Naive thymus-derived CD4-positive, alpha-beta T cell (primary cell): ENCODE data around the gene CXCL8. TPM values are rescaled to one million over a fixed set of nuclear protein-coding genes. Genes with fewer than 3 reads are reported as not detected.

ENCODE experiments used
- ATAC-seq: fragments of 150-1000 bp; cut with Tn5 transposase; 2 replicates; pipeline ENCODE4 v1.10.0; 2021; ENCODE audit warnings: mild to moderate bottlenecking, moderate library complexity
- CTCF ChIA-PET: fragments of 350-600 bp; sonication (Branson Sonifier 250); formaldehyde crosslinking; loops from one replicate; lab custom pipeline; 2021; ENCODE audit warnings: antibody characterized with exemption; lab: Charles Lee
- POLR2A ChIA-PET: fragments of 350-600 bp; sonication (Branson Sonifier 250); formaldehyde crosslinking; loops from one replicate; lab custom pipeline; 2021; ENCODE audit warnings: antibody characterized with exemption, inconsistent platforms; lab: Charles Lee
- DNase-seq, 9 donors: peaks; one replicate each; pipeline versions ENCODE4 v3.0.0 to v3.0.0-alpha.2; 2020 to 2022; ENCODE audit warnings: mixed read lengths in 1 of 9
- H3K27ac ChIP-seq: one replicate; pipeline ENCODE4 v1.7.0; 2013; ENCODE audit warnings: mild to moderate bottlenecking, low read depth, low read length, moderate library complexity
- H3K27me3 ChIP-seq, 2 donors: one replicate each; pipeline ENCODE4 v1.7.0; 2013; ENCODE audit warnings: low read length in 2 of 2, mild to moderate bottlenecking in 2 of 2, moderate library complexity in 2 of 2; ENCODE audit not compliant: control insufficient read depth in 2 of 2, insufficient read depth in 2 of 2
- H3K36me3 ChIP-seq, 3 experiments: 1 replicate in 2 of 3; 2 replicates in 1 of 3; pipeline ENCODE4 v1.7.0; 2013; ENCODE audit warnings: low read length in 3 of 3, mild to moderate bottlenecking in 3 of 3, moderate library complexity in 1 of 3; ENCODE audit not compliant: insufficient read depth in 3 of 3, control insufficient read depth in 2 of 3
- H3K4me1 ChIP-seq, 2 donors: one replicate each; pipeline ENCODE4 v1.7.0; 2013; ENCODE audit warnings: low read length in 2 of 2, mild to moderate bottlenecking in 2 of 2, moderate library complexity in 1 of 2; ENCODE audit not compliant: control insufficient read depth in 2 of 2, insufficient read depth in 2 of 2
- H3K4me3 ChIP-seq: 2 replicates; pipeline ENCODE4 v1.7.0; 2013; ENCODE audit warnings: mild to moderate bottlenecking, low read length
- H3K9me3 ChIP-seq, 3 experiments: 1 replicate in 2 of 3; 2 replicates in 1 of 3; pipeline ENCODE4 v1.7.0; 2013; ENCODE audit warnings: low read length in 3 of 3; ENCODE audit not compliant: control insufficient read depth in 2 of 3
- H3K27ac Mint-ChIP-seq, 9 donors: one replicate each; pipeline ENCODE4 v1.8.0; 2020 to 2022; ENCODE audit warnings: mixed read lengths in 9 of 9, mild to moderate bottlenecking in 8 of 9, moderate library complexity in 5 of 9, inconsistent platforms in 2 of 9
- H3K27me3 Mint-ChIP-seq, 5 donors: one replicate each; pipeline ENCODE4 v1.8.0; 2021 to 2022; ENCODE audit warnings: mixed read lengths in 5 of 5, mild to moderate bottlenecking in 1 of 5
- H3K36me3 Mint-ChIP-seq, 5 donors: one replicate each; pipeline ENCODE4 v1.8.0; 2020 to 2022; ENCODE audit warnings: mixed read lengths in 5 of 5, mild to moderate bottlenecking in 3 of 5, inconsistent platforms in 1 of 5
- H3K4me1 Mint-ChIP-seq, 7 donors: one replicate each; pipeline ENCODE4 v1.8.0; 2020 to 2022; ENCODE audit warnings: mixed read lengths in 7 of 7, mild to moderate bottlenecking in 3 of 7, inconsistent platforms in 1 of 7
- H3K4me3 Mint-ChIP-seq, 10 donors: one replicate each; pipeline ENCODE4 v1.8.0; 2020 to 2022; ENCODE audit warnings: mild to moderate bottlenecking in 10 of 10, mixed read lengths in 10 of 10, moderate library complexity in 6 of 10, inconsistent platforms in 2 of 10
- H3K9me3 Mint-ChIP-seq, 11 donors: one replicate each; pipeline ENCODE4 v1.8.0; 2020 to 2022; ENCODE audit warnings: mixed read lengths in 11 of 11, mild to moderate bottlenecking in 4 of 11, inconsistent platforms in 1 of 11, moderate library complexity in 1 of 11
- intact Hi-C, 2 donors: fragments of 100-400 bp; cut with micrococcal nuclease; formaldehyde crosslinking; loops; one replicate each; pipeline ENCODE4 v1.15.1; 2023
- polyA plus RNA-seq, 2 donors: library from polyadenylated mRNA; unstranded; fragments of 300-500 nt; fragmentation: Illumina TruSeq; gene quantifications; one replicate each; pipeline ENCODE4 v1.2.3, GENCODE V29; 2021
- total RNA-seq, 6 experiments: library from RNA in 5 of 6; stranded (reverse) in 5 of 6; gene quantifications; 1 replicate in 5 of 6; 2 replicates in 1 of 6; pipeline ENCODE4 v1.2.3 and lab custom pipeline; 2021 to 2026

Gene CXCL8
- total and polyA plus RNA-seq, 7 experiments from 2014 or later, result 0.20 to 501 (median 3.6) TPM; not detected in 1

- H3K36me3 ChIP-seq, result no peaks in the 10 kb centered on the region
- H3K36me3 Mint-ChIP-seq, result no peaks in the 10 kb centered on the region
- ATAC-seq (no peak), DNase-seq (no peak)
- intact Hi-C loops, result no loop called here
- CTCF ChIA-PET, result no interaction called here
- no peak overlapping the region for H3K4me3 Mint-ChIP-seq
- H3K4me1 Mint-ChIP-seq, result peaks cover 0 to 3% (median 0%) of the 10 kb centered on the region in 7 donors
- no peak overlapping the region for H3K27ac ChIP-seq
- H3K9me3 Mint-ChIP-seq, result peaks cover 0 to 4% (median 0%) of the 10 kb centered on the region in 11 donors
- POLR2A ChIA-PET, result no interaction called here
- no peak overlapping the region for H3K4me3 ChIP-seq
- H3K9me3 ChIP-seq, result no peaks in the 10 kb centered on the region
- peaks cover 0 to 8% (median 0%) of the 10 kb centered on the region in 5 donors for H3K27me3 Mint-ChIP-seq
- H3K27me3 ChIP-seq, result no peaks in the 10 kb centered on the region
- H3K27ac Mint-ChIP-seq, result no peak overlapping the region
- no peaks in the 10 kb centered on the region for H3K4me1 ChIP-seq
Observed at GRCh38 chr4:73701116-73701515, 39.3 kb upstream of the CXCL8 start.

- Histone ChIP-seq H3K27ac (no peak overlapping the region), H3K9me3 (no peaks in the 10 kb centered on the region), H3K4me1 (no peaks in the 10 kb centered on the region), H3K4me3 (no peak overlapping the region), H3K27me3 (no peaks in the 10 kb centered on the region), H3K36me3 (no peaks in the 10 kb centered on the region)
- no peak overlapping the region for H3K4me3 Mint-ChIP-seq
- H3K36me3 Mint-ChIP-seq, result no peaks in the 10 kb centered on the region
- intact Hi-C loops, result no loop called here
- CTCF ChIA-PET, result no interaction called here
- POLR2A ChIA-PET, result no interaction called here
- peaks cover 0 to 4% (median 0%) of the 10 kb centered on the region in 11 donors for H3K9me3 Mint-ChIP-seq
- H3K27me3 Mint-ChIP-seq, result peaks cover 0 to 8% (median 0%) of the 10 kb centered on the region in 5 donors
- no peak overlapping the region for H3K27ac Mint-ChIP-seq
- DNase-seq (no peak), ATAC-seq (no peak)
- peaks cover 0 to 9% (median 0%) of the 10 kb centered on the region in 7 donors for H3K4me1 Mint-ChIP-seq
Observed at GRCh38 chr4:73702796-73703287, 37.5 kb upstream of the CXCL8 start.

DNA sequence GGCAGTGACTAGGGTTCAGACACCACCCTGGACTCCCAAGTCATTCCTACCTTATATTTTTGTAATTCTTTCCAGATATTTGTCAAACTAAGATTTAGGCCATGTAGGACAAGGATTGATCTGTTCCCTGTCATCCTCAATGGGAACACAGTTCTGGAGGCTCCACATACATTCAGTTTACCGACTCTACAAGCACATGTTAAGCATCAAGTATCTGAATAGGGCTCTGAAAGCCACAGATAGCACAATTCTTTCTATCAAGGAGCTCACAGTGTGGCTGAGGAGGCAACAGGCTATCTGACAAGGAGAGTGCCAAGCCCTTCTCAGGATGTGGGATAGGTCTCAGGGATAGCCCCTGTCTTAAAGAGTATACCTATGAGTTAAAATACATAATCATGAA, 37.0 kb upstream of the CXCL8 start:
- intact Hi-C loops, result no loop called here
- POLR2A ChIA-PET, result no interaction called here
- H3K36me3 ChIP-seq, result no peaks in the 10 kb centered on the region

GRCh38 chr4:73704314-73705055, 35.9 kb upstream of the CXCL8 start:
- ChIA-PET POLR2A (no interaction called here), CTCF (no interaction called here)
- Mint-ChIP-seq H3K9me3 (peaks cover 0 to 4% (median 0%) of the 10 kb centered on the region in 11 donors), H3K27ac (no peak overlapping the region), H3K4me3 (no peak overlapping the region), H3K36me3 (peaks cover 0 to 1% (median 0%) of the 10 kb centered on the region in 5 donors), H3K27me3 (peaks cover 0 to 8% (median under 1%) of the 10 kb centered on the region in 5 donors), H3K4me1 (peaks cover 0 to 14% (median 0%) of the 10 kb centered on the region in 7 donors)
- intact Hi-C loops, result no loop called here
- Histone ChIP-seq H3K4me3 (no peak overlapping the region), H3K27ac (no peak overlapping the region), H3K36me3 (no peaks in the 10 kb centered on the region), H3K27me3 (no peaks in the 10 kb centered on the region), H3K9me3 (no peaks in the 10 kb centered on the region), H3K4me1 (no peaks in the 10 kb centered on the region)
- DNase-seq (no peak), ATAC-seq (peak; percentile 89)

More for the DNA sequence above, 37.0 kb upstream of the CXCL8 start:
- Mint-ChIP-seq H3K27me3 (peaks cover 0 to 8% (median 0%) of the 10 kb centered on the region in 5 donors), H3K9me3 (peaks cover 0 to 4% (median 0%) of the 10 kb centered on the region in 11 donors), H3K4me3 (no peak overlapping the region), H3K4me1 (peaks cover 0 to 11% (median 0%) of the 10 kb centered on the region in 7 donors), H3K36me3 (no peaks in the 10 kb centered on the region), H3K27ac (no peak overlapping the region)
- H3K27ac ChIP-seq, result no peak overlapping the region
- H3K4me3 ChIP-seq, result no peak overlapping the region
- H3K27me3 ChIP-seq, result no peaks in the 10 kb centered on the region
- ATAC-seq, result no peak
- no peaks in the 10 kb centered on the region for H3K4me1 ChIP-seq
- CTCF ChIA-PET, result no interaction called here
- DNase-seq, result no peak
- H3K9me3 ChIP-seq, result no peaks in the 10 kb centered on the region

GRCh38 chr4:73705056-73705432, 35.3 kb upstream of the CXCL8 start:
- Mint-ChIP-seq H3K36me3 (peaks cover 0 to 2% (median 0%) of the 10 kb centered on the region in 5 donors), H3K4me1 (peaks cover 0 to 17% (median 0%) of the 10 kb centered on the region in 7 donors), H3K27me3 (peaks cover 0 to 8% (median 0%) of the 10 kb centered on the region in 5 donors), H3K27ac (no peak overlapping the region), H3K4me3 (no peak overlapping the region), H3K9me3 (peaks cover 0 to 4% (median 0%) of the 10 kb centered on the region in 11 donors)
- Histone ChIP-seq H3K4me3 (no peak overlapping the region), H3K27me3 (no peaks in the 10 kb centered on the region), H3K4me1 (no peaks in the 10 kb centered on the region), H3K36me3 (no peaks in the 10 kb centered on the region), H3K27ac (no peak overlapping the region), H3K9me3 (no peaks in the 10 kb centered on the region)
- CTCF ChIA-PET, result no interaction called here
- intact Hi-C loops, result no loop called here
- ATAC-seq (no peak), DNase-seq (no peak)
- POLR2A ChIA-PET, result no interaction called here

- H3K27ac Mint-ChIP-seq, result no peak overlapping the region
- H3K4me1 Mint-ChIP-seq, result peaks cover 0 to 17% (median 0%) of the 10 kb centered on the region in 7 donors
- no peak overlapping the region for H3K4me3 Mint-ChIP-seq
- H3K27me3 Mint-ChIP-seq, result peaks cover 0 to 8% (median 0%) of the 10 kb centered on the region in 5 donors
- no peak overlapping the region for H3K27ac ChIP-seq
- ATAC-seq (no peak), DNase-seq (no peak)
- no peak overlapping the region for H3K4me3 ChIP-seq
- H3K4me1 ChIP-seq, result no peaks in the 10 kb centered on the region
- ChIA-PET CTCF (no interaction called here), POLR2A (no interaction called here)
- H3K27me3 ChIP-seq, result no peaks in the 10 kb centered on the region
- intact Hi-C loops, result no loop called here
- peaks cover 0 to 4% (median 0%) of the 10 kb centered on the region in 11 donors for H3K9me3 Mint-ChIP-seq
- peaks cover 0 to 2% (median 0%) of the 10 kb centered on the region in 5 donors for H3K36me3 Mint-ChIP-seq
- no peaks in the 10 kb centered on the region for H3K9me3 ChIP-seq
- H3K36me3 ChIP-seq, result no peaks in the 10 kb centered on the region
Observed at GRCh38 chr4:73705721-73706120, 34.6 kb upstream of the CXCL8 start.
